ENCODE measurements around the gene CLNS1A.

GRCh38 chr11:77650123-77650522, 12.5 kb upstream of the CLNS1A start:
- TF ChIP-seq CTCF (conservative IDR thresholded peaks at IDR 0.05; ENCODE audit: low read depth in 2 of 2) (no peak), POLR2AphosphoS5 (IDR thresholded peaks at IDR 0.05; ENCODE audit: low read depth) (no peak), CREB1 (CRISPR knock-in tag; IDR thresholded peaks at IDR 0.05; ENCODE audit: low read depth) (no peak), REST (IDR thresholded peaks at IDR 0.05; ENCODE audit: unreplicated experiment) (no peak), EZH2phosphoT487 (IDR thresholded peaks at IDR 0.05; ENCODE audit: unreplicated experiment) (no peak), EZH2 (IDR thresholded peaks at IDR 0.05; ENCODE audit: low read depth, unreplicated experiment) (no peak), STAT1 (IDR thresholded peaks at IDR 0.05; ENCODE audit: unreplicated experiment) (no peak)
